Natural killer cell treated with Interleukin-12 subunit alpha and Interleukin-12 subunit beta and Interleukin-15 and Interleukin-18, amount 100 ng/mL, for 72 hours (primary cell): ENCODE results near the gene LCLAT1. TPM values are rescaled to one million over a fixed set of nuclear protein-coding genes. Genes with fewer than 3 reads are reported as not detected.
A peak's percentile ranks its signal among the peaks of the same experiment; 100 is the strongest.
"Not testable (repeated sequence)": the region's sequence is repeated elsewhere in the genome, so short reads cannot be mapped to it uniquely, and the experiment has no call there.

Experiments used
- ATAC-seq, 2 donors: fragments of 150-1000 bp; cut with Tn5 transposase in 1 of 2; sonication (Bioruptor Pico), chemical (Tn5 transposase) in 1 of 2; 2 replicates each; pipeline ENCODE4 v1.10.0; 2021
- DNase-seq: peaks from one replicate; pipeline ENCODE4 v3.0.0; 2022; ENCODE audit warnings: low spot score
- H3K27ac Mint-ChIP-seq, 2 donors: 1 replicate in 1 of 2; 2 replicates in 1 of 2; pipeline ENCODE4 v1.8.0; 2022; ENCODE audit warnings: mixed read lengths in 2 of 2, mild to moderate bottlenecking in 1 of 2, moderate library complexity in 1 of 2
- H3K27me3 Mint-ChIP-seq, 2 donors: 1 replicate in 1 of 2; 2 replicates in 1 of 2; pipeline ENCODE4 v1.8.0; 2022; ENCODE audit warnings: mixed read lengths in 2 of 2
- H3K36me3 Mint-ChIP-seq: one replicate; pipeline ENCODE4 v1.8.0; 2022; ENCODE audit warnings: mixed read lengths
- H3K4me1 Mint-ChIP-seq, 2 donors: 1 replicate in 1 of 2; 2 replicates in 1 of 2; pipeline ENCODE4 v1.8.0; 2022; ENCODE audit warnings: low read depth in 2 of 2, mixed read lengths in 2 of 2, mild to moderate bottlenecking in 1 of 2
- H3K4me3 Mint-ChIP-seq: one replicate; pipeline ENCODE4 v1.8.0; 2022; ENCODE audit warnings: mixed read lengths
- H3K9me3 Mint-ChIP-seq: 2 replicates; pipeline ENCODE4 v1.8.0; 2022; ENCODE audit warnings: mixed read lengths
- total RNA-seq, 2 donors: library from RNA; stranded (reverse); gene quantifications; one replicate each; pipeline ENCODE4 v1.2.3, GENCODE V29; 2022

LCLAT1 gene
- total RNA-seq, 2 donors from 2014 or later = 25.5 to 33.1 TPM

GRCh38 chr2:30512243-30512886, 65.3 kb downstream of the LCLAT1 start:
- ATAC-seq (no peak), DNase-seq (no peak)
- Mint-ChIP-seq H3K27ac (no peak overlapping the region), H3K4me1 (peaks cover 34 to 37% of the 10 kb centered on the region in 2 donors), H3K27me3 (no peaks in the 10 kb centered on the region), H3K4me3 (no peak overlapping the region), H3K36me3 (peaks cover 18% of the 10 kb centered on the region), H3K9me3 (peaks cover 10% of the 10 kb centered on the region)

GRCh38 chr2:30513649-30514048, 66.6 kb downstream of the LCLAT1 start:
- peaks cover 13% of the 10 kb centered on the region for H3K36me3 Mint-ChIP-seq
- H3K4me1 Mint-ChIP-seq = peaks cover 26 to 28% of the 10 kb centered on the region in 2 donors
- not testable (repeated sequence) for H3K27me3 Mint-ChIP-seq, ATAC-seq, DNase-seq, H3K4me3 Mint-ChIP-seq, H3K9me3 Mint-ChIP-seq
- peak overlapping the region in 1 of 2 donors; percentile 22 for H3K27ac Mint-ChIP-seq

- Mint-ChIP-seq H3K36me3 (peaks cover 15% of the 10 kb centered on the region), H3K27ac (peak overlapping the region in 1 of 2 donors; percentile 22), H3K9me3 (peaks cover 4% of the 10 kb centered on the region), H3K4me3 (no peak overlapping the region), H3K4me1 (peaks cover 22 to 23% of the 10 kb centered on the region in 2 donors), H3K27me3 (no peaks in the 10 kb centered on the region)
- ATAC-seq (no peak), DNase-seq (no peak)
Observed at GRCh38 chr2:30514134-30514847, 67.2 kb downstream of the LCLAT1 start.

GRCh38 chr2:30514848-30515435, 67.9 kb downstream of the LCLAT1 start:
- Mint-ChIP-seq H3K4me1 (peaks cover 18 to 22% of the 10 kb centered on the region in 2 donors), H3K27me3 (no peaks in the 10 kb centered on the region), H3K36me3 (peaks cover 21% of the 10 kb centered on the region), H3K9me3 (peaks cover 7% of the 10 kb centered on the region), H3K27ac (peak overlapping the region in 1 of 2 donors; percentile 5), H3K4me3 (no peak overlapping the region)
- ATAC-seq (no peak), DNase-seq (no peak)

GRCh38 chr2:30516166-30516565, 69.1 kb downstream of the LCLAT1 start:
- no peak for DNase-seq
- H3K27me3 Mint-ChIP-seq = no peaks in the 10 kb centered on the region

GRCh38 chr2:30519796-30520195, 72.8 kb downstream of the LCLAT1 start:
- H3K27ac Mint-ChIP-seq = no peak overlapping the region
- peaks cover 22% of the 10 kb centered on the region for H3K36me3 Mint-ChIP-seq
- no peak for ATAC-seq
- no peak for DNase-seq
- no peaks in the 10 kb centered on the region for H3K27me3 Mint-ChIP-seq
- H3K4me1 Mint-ChIP-seq = peaks cover 5 to 11% of the 10 kb centered on the region in 2 donors
- H3K4me3 Mint-ChIP-seq = no peak overlapping the region
- peaks cover 7% of the 10 kb centered on the region for H3K9me3 Mint-ChIP-seq

More at GRCh38 chr2:30516166-30516565, 69.1 kb downstream of the LCLAT1 start:
- peaks cover 22% of the 10 kb centered on the region for H3K36me3 Mint-ChIP-seq
- H3K4me3 Mint-ChIP-seq = no peak overlapping the region
- peaks cover 11 to 15% of the 10 kb centered on the region in 2 donors for H3K4me1 Mint-ChIP-seq
- peaks cover 7% of the 10 kb centered on the region for H3K9me3 Mint-ChIP-seq
- no peak for ATAC-seq
- no peak overlapping the region for H3K27ac Mint-ChIP-seq

GRCh38 chr2:30522421-30522820, 75.4 kb downstream of the LCLAT1 start:
- H3K27me3 Mint-ChIP-seq = no peaks in the 10 kb centered on the region
- peaks cover 29% of the 10 kb centered on the region for H3K36me3 Mint-ChIP-seq
- ATAC-seq (no peak), DNase-seq (no peak)
- H3K4me3 Mint-ChIP-seq = no peak overlapping the region
- peaks cover 7% of the 10 kb centered on the region for H3K9me3 Mint-ChIP-seq
- H3K27ac Mint-ChIP-seq = peak overlapping the region in 1 of 2 donors; percentile 58
- H3K4me1 Mint-ChIP-seq = peaks cover 0 to 8% of the 10 kb centered on the region in 2 donors

- ATAC-seq (no peak), DNase-seq (no peak)
- Mint-ChIP-seq H3K9me3 (no peaks in the 10 kb centered on the region), H3K27me3 (no peaks in the 10 kb centered on the region), H3K4me1 (peaks cover 0 to 16% of the 10 kb centered on the region in 2 donors), H3K27ac (no peak overlapping the region), H3K4me3 (no peak overlapping the region), H3K36me3 (peaks cover 13% of the 10 kb centered on the region)
Observed at GRCh38 chr2:30527411-30527810, 80.4 kb downstream of the LCLAT1 start.

- peaks cover 13% of the 10 kb centered on the region for H3K36me3 Mint-ChIP-seq
- no peaks in the 10 kb centered on the region for H3K27me3 Mint-ChIP-seq
- H3K27ac Mint-ChIP-seq = peak overlapping the region in 1 of 2 donors; percentile 66
- no peaks in the 10 kb centered on the region for H3K9me3 Mint-ChIP-seq
- ATAC-seq (peak in 1 of 2 donors; percentile 45), DNase-seq (no peak)
- no peak overlapping the region for H3K4me3 Mint-ChIP-seq
- peaks cover 0 to 13% of the 10 kb centered on the region in 2 donors for H3K4me1 Mint-ChIP-seq
Observed at GRCh38 chr2:30527859-30528258, 80.8 kb downstream of the LCLAT1 start.

GRCh38 chr2:30530346-30530745, 83.3 kb downstream of the LCLAT1 start:
- H3K27ac Mint-ChIP-seq = no peak overlapping the region
- H3K9me3 Mint-ChIP-seq = peaks cover under 1% of the 10 kb centered on the region
- no peak for DNase-seq
- no peak for ATAC-seq
- H3K27me3 Mint-ChIP-seq = no peaks in the 10 kb centered on the region
- no peak overlapping the region for H3K4me3 Mint-ChIP-seq
- H3K36me3 Mint-ChIP-seq = peaks cover 24% of the 10 kb centered on the region
- peaks cover 0 to 11% of the 10 kb centered on the region in 2 donors for H3K4me1 Mint-ChIP-seq

DNA sequence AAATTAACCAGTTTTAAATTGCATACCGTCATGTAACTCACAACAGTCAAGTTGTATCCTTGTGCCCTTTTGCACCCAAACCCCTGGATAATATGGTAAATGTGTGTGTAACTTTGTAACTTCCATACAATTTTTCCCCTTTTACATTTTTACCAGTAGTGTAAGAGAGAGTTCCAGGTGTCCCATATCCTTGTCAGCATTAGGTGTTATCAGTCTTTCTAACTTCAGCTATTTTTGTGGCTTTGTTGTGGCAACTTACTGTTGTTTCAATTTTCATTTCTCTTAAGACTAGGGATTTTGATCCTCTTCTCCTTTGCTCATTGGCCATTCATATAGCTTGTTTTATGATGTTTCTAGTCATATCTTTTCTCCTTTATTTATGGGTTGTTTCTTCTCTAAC, 94.6 kb downstream of the LCLAT1 start:
- Mint-ChIP-seq H3K27ac (no peak overlapping the region), H3K4me1 (peaks cover 12 to 16% of the 10 kb centered on the region in 2 donors), H3K27me3 (no peaks in the 10 kb centered on the region), H3K36me3 (peaks cover 7% of the 10 kb centered on the region), H3K9me3 (no peaks in the 10 kb centered on the region), H3K4me3 (no peak overlapping the region)
- DNase-seq = no peak
- ATAC-seq = no peak

DNA sequence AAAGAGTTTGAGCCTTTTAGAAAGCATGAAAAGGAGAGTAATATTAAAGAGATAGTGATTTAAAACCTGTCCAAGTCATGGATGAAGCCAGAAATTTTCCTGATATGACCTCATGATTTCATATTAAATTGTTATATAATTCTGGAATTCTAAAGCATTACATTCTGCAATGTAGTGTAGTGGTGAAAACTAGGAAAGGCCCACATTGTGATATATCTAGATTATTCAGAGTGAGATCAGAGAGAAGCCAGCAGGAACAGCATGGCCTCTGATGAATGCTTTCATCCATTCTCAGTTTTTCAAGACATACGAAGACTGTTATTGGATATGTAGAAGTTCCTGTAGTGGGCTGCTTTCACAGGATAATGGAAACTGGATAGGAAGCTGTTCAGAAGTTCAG, 98.8 kb downstream of the LCLAT1 start:
- H3K4me1 Mint-ChIP-seq = peaks cover 12 to 23% of the 10 kb centered on the region in 2 donors
- H3K4me3 Mint-ChIP-seq = no peak overlapping the region
- DNase-seq (no peak), ATAC-seq (no peak)
- no peaks in the 10 kb centered on the region for H3K27me3 Mint-ChIP-seq
- no peaks in the 10 kb centered on the region for H3K36me3 Mint-ChIP-seq
- no peak overlapping the region for H3K27ac Mint-ChIP-seq
- H3K9me3 Mint-ChIP-seq = no peaks in the 10 kb centered on the region

DNA sequence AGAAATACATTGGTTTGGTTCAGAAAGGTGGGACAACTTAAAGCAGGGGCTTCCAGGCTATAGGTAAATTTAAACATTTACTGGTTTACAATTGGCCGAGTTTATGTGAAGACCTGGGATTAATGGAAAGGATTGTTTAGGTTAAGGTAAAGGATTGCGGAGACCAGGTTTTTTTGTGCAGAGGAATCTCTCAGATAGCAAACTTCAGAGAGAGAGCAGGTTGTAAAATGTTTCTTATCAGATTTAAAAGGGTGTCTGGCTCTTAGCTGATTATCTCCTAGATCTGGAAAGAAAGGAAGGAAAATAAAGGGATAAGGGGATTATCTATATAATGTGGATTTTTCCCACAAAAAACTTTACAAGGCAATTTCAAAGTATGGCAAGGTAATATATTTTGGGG, 101.3 kb downstream of the LCLAT1 start:
- Mint-ChIP-seq H3K4me1 (peaks cover 4 to 15% of the 10 kb centered on the region in 2 donors), H3K9me3 (peaks cover 3% of the 10 kb centered on the region), H3K27ac (no peak overlapping the region), H3K36me3 (no peaks in the 10 kb centered on the region), H3K4me3 (no peak overlapping the region), H3K27me3 (no peaks in the 10 kb centered on the region)
- DNase-seq (no peak), ATAC-seq (no peak)

- H3K36me3 Mint-ChIP-seq = no peaks in the 10 kb centered on the region
- H3K4me1 Mint-ChIP-seq = peaks cover 0 to 12% of the 10 kb centered on the region in 2 donors
- no peak overlapping the region for H3K27ac Mint-ChIP-seq
- no peak overlapping the region for H3K4me3 Mint-ChIP-seq
- peaks cover 3% of the 10 kb centered on the region for H3K9me3 Mint-ChIP-seq
- ATAC-seq (no peak), DNase-seq (no peak)
- H3K27me3 Mint-ChIP-seq = no peaks in the 10 kb centered on the region
Observed at GRCh38 chr2:30549096-30549495, 102.0 kb downstream of the LCLAT1 start.
